NB4 (cell line): ENCODE data around the gene COL23A1.

ENCODE experiments used
- DNase-seq: peaks from one replicate; pipeline ENCODE4 v3.0.0; 2010; ENCODE audit warnings: low read depth
- H3K4me3 ChIP-seq: one replicate; pipeline ENCODE4 v1.5.1; 2011; ENCODE audit warnings: mild to moderate bottlenecking, low read depth, low read length, moderate library complexity
- MAX ChIP-seq: IDR thresholded peaks from 2 replicates; pipeline ENCODE4 v1.6.1; 2011; ENCODE audit warnings: low read depth, low read length
- MYC ChIP-seq: IDR thresholded peaks from 2 replicates; pipeline ENCODE4 v1.6.1; 2011; ENCODE audit warnings: low read depth, low read length
- POLR2A ChIP-seq: IDR thresholded peaks from 2 replicates; pipeline ENCODE4 v1.6.1; 2011; ENCODE audit warnings: mild to moderate bottlenecking; ENCODE audit not compliant: insufficient read length; ENCODE audit errors: extremely low read depth
- TF ChIP-seq, protein P1 (sequence below): IDR thresholded peaks from one replicate; pipeline ENCODE4 v1.5.1; 2012; ENCODE audit warnings: low read depth, low read length

The COL23A1 gene

GRCh38 chr5:178208540-178209227 lies 381.5 kb downstream of the COL23A1 start:
- peak; percentile 51 for DNase-seq
- TF ChIP-seq MYC (no peak), MAX (no peak), POLR2A (no peak)
- TF ChIP-seq, protein P1, sequence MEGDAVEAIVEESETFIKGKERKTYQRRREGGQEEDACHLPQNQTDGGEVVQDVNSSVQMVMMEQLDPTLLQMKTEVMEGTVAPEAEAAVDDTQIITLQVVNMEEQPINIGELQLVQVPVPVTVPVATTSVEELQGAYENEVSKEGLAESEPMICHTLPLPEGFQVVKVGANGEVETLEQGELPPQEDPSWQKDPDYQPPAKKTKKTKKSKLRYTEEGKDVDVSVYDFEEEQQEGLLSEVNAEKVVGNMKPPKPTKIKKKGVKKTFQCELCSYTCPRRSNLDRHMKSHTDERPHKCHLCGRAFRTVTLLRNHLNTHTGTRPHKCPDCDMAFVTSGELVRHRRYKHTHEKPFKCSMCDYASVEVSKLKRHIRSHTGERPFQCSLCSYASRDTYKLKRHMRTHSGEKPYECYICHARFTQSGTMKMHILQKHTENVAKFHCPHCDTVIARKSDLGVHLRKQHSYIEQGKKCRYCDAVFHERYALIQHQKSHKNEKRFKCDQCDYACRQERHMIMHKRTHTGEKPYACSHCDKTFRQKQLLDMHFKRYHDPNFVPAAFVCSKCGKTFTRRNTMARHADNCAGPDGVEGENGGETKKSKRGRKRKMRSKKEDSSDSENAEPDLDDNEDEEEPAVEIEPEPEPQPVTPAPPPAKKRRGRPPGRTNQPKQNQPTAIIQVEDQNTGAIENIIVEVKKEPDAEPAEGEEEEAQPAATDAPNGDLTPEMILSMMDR, result peak; percentile 15
- no peak overlapping the region for H3K4me3 ChIP-seq

GRCh38 chr5:178207917-178208280 lies 382.3 kb downstream of the COL23A1 start:
- DNase-seq, result no peak
- TF ChIP-seq, protein P1, result no peak
- TF ChIP-seq MAX (no peak), POLR2A (no peak), MYC (no peak)
- H3K4me3 ChIP-seq, result peak overlapping the region; percentile 91

GRCh38 chr5:178207183-178207916 lies 382.8 kb downstream of the COL23A1 start:
- no peak for TF ChIP-seq MYC
- no peak for TF ChIP-seq POLR2A
- TF ChIP-seq, protein P1, result no peak
- no peak for TF ChIP-seq MAX
- peak overlapping the region; percentile 91 for H3K4me3 ChIP-seq
- DNase-seq, result no peak

DNA sequence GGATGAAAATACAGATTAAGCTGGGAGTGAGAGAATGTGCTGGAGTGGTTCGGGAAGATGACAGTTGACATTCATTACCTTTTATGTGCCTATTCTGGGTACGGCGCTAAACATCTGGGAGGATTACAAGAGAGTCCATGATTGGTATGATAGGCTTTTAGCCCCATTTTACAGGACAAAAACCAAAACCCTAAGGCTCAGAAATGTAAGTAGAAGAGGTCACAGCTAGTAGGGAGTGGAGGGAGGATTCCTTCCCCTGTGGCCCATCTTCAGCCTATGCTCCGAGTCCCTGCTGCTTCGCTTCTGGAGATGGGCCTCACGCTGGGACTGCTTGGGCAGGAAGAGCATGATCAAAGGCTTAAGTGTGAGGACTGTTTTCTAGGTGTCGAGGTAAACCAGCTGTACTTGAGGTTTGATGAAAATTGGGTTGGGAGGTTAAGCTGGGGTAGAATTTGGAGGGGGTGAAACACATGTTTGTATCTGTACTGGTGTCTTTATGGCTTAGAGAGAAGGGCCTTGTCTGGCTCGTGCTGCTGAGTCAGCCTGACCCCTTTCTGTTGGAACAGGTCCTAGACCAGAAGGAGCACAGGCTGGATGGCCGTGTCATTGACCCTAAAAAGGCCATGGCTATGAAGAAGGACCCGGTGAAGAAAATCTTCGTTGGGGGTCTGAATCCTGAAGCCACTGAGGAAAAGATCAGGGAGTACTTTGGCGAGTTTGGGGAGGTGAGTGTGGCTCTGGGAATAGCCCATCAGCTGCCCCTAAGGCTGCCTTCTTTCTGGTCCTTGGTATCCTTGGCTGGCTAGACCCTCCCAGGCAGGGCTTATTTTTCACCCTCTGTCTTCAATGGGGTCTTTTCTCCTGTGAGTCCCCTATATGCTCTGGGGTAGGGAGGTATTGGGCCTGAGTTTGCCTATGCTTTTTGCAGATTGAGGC lies 383.8 kb downstream of the COL23A1 start:
- no peak for DNase-seq
- TF ChIP-seq, protein P1, result no peak
- TF ChIP-seq POLR2A (no peak), MYC (no peak), MAX (no peak)
- H3K4me3 ChIP-seq, result peak overlapping the region; percentile 91

GRCh38 chr5:178205749-178206047 lies 384.5 kb downstream of the COL23A1 start:
- TF ChIP-seq, protein P1, result no peak
- TF ChIP-seq MAX (no peak), MYC (no peak), POLR2A (no peak)
- peak overlapping the region; percentile 91 for H3K4me3 ChIP-seq
- DNase-seq, result no peak
